Measurements from ENCODE around the gene BLTP1.

BLTP1 gene

GRCh38 chr4:122171323-122171722, 19.2 kb downstream of the BLTP1 start:
- no peak for TF ChIP-seq EZH2phosphoT487 (IDR thresholded peaks at IDR 0.05; ENCODE audit: low read length)
- TF ChIP-seq EZH2 (optimal IDR thresholded peaks at IDR 0.05; ENCODE audit: low read depth, low read length): no peak
- TF ChIP-seq CTCF (IDR thresholded peaks at IDR 0.05; ENCODE audit: low read length): no peak
- Histone ChIP-seq H4K20me1 (ENCODE audit: insufficient read depth, low read length) (no peaks in the 10 kb centered on the region), H3K36me3 (replicated peaks; ENCODE audit: insufficient read depth, low read length) (no peaks in the 10 kb centered on the region), H3K9me2 (replicated peaks; ENCODE audit: insufficient read depth, low read length) (no peaks in the 10 kb centered on the region), H3F3A (ENCODE audit: insufficient read depth, low read length) (no peaks in the 10 kb centered on the region), H3K27me3 (replicated peaks; ENCODE audit: insufficient read depth, low read length) (no peaks in the 10 kb centered on the region), H3K4me3 (ENCODE audit: low read length) (no peak overlapping the region), H3K4me1 (ENCODE audit: low read length) (no peaks in the 10 kb centered on the region), H3K79me2 (ENCODE audit: low read length) (peaks cover 11% of the 10 kb centered on the region; the same call in 1 of the 2 replicates), H3K9ac (ENCODE audit: low read length) (no peak overlapping the region), H3K4me2 (ENCODE audit: low read depth, low read length) (no peak overlapping the region), H3K9me3 (replicated peaks; ENCODE audit: insufficient read depth, low read length) (no peaks in the 10 kb centered on the region), H3K27ac (ENCODE audit: low read length) (no peak overlapping the region), H2AFZ (ENCODE audit: low read length) (no peak overlapping the region)
- no peak for DNase-seq

- Histone ChIP-seq H3K9me3 (replicated peaks; ENCODE audit: insufficient read depth, low read length) (no peaks in the 10 kb centered on the region), H2AFZ (ENCODE audit: low read length) (no peak overlapping the region), H3K4me2 (ENCODE audit: low read depth, low read length) (no peak overlapping the region), H3F3A (ENCODE audit: insufficient read depth, low read length) (no peaks in the 10 kb centered on the region), H3K4me1 (ENCODE audit: low read length) (no peaks in the 10 kb centered on the region), H4K20me1 (ENCODE audit: insufficient read depth, low read length) (no peaks in the 10 kb centered on the region), H3K27ac (ENCODE audit: low read length) (no peak overlapping the region), H3K9me2 (replicated peaks; ENCODE audit: insufficient read depth, low read length) (no peaks in the 10 kb centered on the region), H3K4me3 (ENCODE audit: low read length) (no peak overlapping the region), H3K79me2 (ENCODE audit: low read length) (peaks cover 8% of the 10 kb centered on the region; the same call in 1 of the 2 replicates), H3K9ac (ENCODE audit: low read length) (no peak overlapping the region), H3K36me3 (replicated peaks; ENCODE audit: insufficient read depth, low read length) (no peaks in the 10 kb centered on the region), H3K27me3 (replicated peaks; ENCODE audit: insufficient read depth, low read length) (no peaks in the 10 kb centered on the region)
- no peak for TF ChIP-seq EZH2phosphoT487 (IDR thresholded peaks at IDR 0.05; ENCODE audit: low read length)
- TF ChIP-seq EZH2 (optimal IDR thresholded peaks at IDR 0.05; ENCODE audit: low read depth, low read length): no peak
- TF ChIP-seq CTCF (IDR thresholded peaks at IDR 0.05; ENCODE audit: low read length): no peak
- no peak for DNase-seq
Observed at GRCh38 chr4:122172266-122172665, 20.1 kb downstream of the BLTP1 start.

DNA sequence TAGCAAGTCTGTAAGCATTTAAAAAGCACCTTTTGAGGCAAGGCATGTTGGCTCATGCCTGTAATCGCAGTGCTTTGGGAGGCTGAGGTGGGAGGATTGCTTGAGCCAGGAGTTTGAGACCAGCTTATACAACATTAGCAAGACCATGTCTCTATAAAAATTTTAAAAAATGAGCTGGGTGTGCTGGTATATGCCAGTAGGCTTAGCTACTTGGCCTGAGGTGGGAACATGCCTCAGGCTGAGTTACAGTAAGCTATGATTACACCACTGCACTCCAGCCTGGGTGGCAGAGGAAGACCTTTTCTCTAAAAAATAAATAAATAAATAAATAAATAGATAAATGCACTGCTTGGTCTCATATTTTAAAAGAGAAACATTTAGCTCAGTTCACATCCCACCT, 26.8 kb downstream of the BLTP1 start:
- Histone ChIP-seq H3K4me3 (ENCODE audit: low read length) (no peak overlapping the region), H3K27ac (ENCODE audit: low read length) (no peak overlapping the region), H3K9me3 (replicated peaks; ENCODE audit: insufficient read depth, low read length) (no peaks in the 10 kb centered on the region), H3K4me1 (ENCODE audit: low read length) (no peaks in the 10 kb centered on the region), H3K9me2 (replicated peaks; ENCODE audit: insufficient read depth, low read length) (no peaks in the 10 kb centered on the region), H3K9ac (ENCODE audit: low read length) (no peak overlapping the region), H2AFZ (ENCODE audit: low read length) (no peak overlapping the region), H3K27me3 (replicated peaks; ENCODE audit: insufficient read depth, low read length) (no peaks in the 10 kb centered on the region), H3K4me2 (ENCODE audit: low read depth, low read length) (no peak overlapping the region), H3F3A (ENCODE audit: insufficient read depth, low read length) (no peaks in the 10 kb centered on the region), H3K79me2 (ENCODE audit: low read length) (no peaks in the 10 kb centered on the region), H4K20me1 (ENCODE audit: insufficient read depth, low read length) (no peaks in the 10 kb centered on the region), H3K36me3 (replicated peaks; ENCODE audit: insufficient read depth, low read length) (no peaks in the 10 kb centered on the region)
- DNase-seq: no peak
- TF ChIP-seq EZH2phosphoT487 (IDR thresholded peaks at IDR 0.05; ENCODE audit: low read length) (no peak), EZH2 (optimal IDR thresholded peaks at IDR 0.05; ENCODE audit: low read depth, low read length) (no peak), CTCF (IDR thresholded peaks at IDR 0.05; ENCODE audit: low read length) (no peak)
